Measurements from ENCODE around the gene SYTL2.

SYTL2 gene

DNA sequence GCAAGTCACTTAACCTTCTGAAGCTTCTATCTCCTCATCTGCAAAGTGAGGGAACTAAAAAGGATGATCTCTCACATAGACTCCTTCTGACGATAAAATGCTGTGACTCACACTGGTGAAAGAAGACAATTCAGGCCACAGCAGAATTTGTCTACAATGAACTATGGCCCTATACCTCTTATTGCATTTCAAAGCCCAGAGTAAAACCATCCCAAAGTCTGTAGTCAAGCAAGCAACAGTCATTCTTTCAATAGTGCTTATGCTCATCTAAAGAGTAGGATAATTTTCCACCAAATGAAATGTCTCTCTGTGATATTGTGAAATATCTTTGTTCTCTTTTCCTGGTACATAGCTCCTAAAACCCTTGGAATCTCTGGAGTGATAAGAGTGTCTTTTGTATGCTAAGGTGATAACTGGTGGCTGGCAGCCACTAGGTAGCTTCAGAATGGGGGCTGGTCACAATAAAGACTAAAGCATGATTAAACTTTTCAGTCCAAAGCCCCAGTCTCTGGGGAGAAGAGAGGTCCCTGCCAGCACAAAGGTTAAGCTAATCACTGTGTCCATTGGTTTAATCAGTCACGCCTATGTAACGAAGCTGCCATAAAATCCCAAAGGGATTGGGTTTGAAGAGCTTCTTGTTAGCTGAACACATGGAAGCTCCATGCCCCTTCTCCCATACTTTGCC, 30.8 kb downstream of the SYTL2 start:
- TF ChIP-seq, protein P1, sequence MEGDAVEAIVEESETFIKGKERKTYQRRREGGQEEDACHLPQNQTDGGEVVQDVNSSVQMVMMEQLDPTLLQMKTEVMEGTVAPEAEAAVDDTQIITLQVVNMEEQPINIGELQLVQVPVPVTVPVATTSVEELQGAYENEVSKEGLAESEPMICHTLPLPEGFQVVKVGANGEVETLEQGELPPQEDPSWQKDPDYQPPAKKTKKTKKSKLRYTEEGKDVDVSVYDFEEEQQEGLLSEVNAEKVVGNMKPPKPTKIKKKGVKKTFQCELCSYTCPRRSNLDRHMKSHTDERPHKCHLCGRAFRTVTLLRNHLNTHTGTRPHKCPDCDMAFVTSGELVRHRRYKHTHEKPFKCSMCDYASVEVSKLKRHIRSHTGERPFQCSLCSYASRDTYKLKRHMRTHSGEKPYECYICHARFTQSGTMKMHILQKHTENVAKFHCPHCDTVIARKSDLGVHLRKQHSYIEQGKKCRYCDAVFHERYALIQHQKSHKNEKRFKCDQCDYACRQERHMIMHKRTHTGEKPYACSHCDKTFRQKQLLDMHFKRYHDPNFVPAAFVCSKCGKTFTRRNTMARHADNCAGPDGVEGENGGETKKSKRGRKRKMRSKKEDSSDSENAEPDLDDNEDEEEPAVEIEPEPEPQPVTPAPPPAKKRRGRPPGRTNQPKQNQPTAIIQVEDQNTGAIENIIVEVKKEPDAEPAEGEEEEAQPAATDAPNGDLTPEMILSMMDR (IDR thresholded peaks at IDR 0.05), result no peak

DNA sequence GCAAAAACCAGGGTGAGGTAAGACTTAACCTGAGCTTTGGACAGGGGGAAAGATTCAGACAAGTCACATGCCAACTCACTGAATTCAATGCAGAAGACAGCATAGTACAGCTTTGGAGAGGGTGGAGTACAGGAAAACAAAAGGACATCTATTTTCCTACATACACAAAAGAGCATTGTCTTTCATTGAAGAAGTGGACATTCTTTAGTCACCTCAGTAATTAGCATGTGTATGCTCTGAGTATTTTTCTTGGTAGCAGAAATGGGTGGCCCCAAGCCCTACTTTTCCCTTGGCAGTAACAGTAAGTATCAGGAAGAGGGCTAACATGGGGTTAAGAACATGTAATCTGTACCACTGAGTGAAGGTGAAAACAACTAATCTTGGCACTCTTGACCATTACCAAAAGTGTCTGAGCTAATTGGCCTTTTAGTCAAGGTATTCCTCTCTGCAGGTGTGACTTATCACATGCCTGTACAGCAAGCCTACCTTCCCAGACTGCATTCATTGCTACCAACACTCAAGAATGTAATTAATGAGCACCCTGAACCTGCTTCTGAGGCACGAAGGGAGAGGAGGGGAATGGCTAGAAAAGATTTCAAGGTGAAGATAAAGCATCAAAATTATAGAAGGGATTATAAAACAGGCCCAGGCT, 33.9 kb downstream of the SYTL2 start:
- TF ChIP-seq, protein P1 (IDR thresholded peaks at IDR 0.05), result no peak

DNA sequence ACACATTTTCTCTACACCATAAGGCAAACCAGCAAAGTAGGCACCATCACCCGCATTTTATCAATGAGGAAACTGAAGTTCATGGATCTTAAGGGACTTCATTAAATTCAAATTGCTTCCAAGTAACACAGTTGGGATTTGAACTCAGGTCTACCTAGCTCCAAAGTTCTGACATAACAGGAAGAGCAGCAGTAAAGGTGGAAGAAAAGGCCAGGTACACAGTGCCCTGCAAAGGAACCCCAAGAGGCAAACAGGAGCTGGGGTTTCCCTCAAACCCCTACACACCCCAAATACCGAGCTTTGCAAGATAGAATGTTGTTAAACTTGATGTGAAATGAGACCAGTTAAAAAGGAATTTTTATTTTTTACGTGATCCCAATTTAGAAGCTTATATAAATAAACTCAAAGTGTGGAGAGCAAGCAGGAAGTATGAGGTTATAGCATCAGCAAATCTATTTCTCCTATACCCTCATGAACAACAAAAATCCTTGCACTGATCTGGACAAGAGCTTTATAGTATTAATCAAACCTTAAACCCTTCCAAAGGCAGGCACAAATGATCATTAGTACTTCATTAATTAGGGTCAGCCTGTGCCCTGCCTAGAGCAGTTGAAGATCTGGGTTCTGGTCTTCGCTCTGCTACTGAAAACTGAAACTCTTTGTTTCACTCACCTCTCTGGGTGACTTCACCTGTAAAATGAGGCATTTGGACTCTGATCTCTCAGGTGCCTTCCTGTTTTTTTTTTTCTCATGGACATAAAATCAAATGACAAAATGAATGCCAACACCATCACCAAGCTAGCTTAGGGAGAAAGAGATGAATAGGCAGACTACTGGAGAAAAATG, 36.5 kb downstream of the SYTL2 start:
- TF ChIP-seq, protein P1 (IDR thresholded peaks at IDR 0.05), result no peak

DNA sequence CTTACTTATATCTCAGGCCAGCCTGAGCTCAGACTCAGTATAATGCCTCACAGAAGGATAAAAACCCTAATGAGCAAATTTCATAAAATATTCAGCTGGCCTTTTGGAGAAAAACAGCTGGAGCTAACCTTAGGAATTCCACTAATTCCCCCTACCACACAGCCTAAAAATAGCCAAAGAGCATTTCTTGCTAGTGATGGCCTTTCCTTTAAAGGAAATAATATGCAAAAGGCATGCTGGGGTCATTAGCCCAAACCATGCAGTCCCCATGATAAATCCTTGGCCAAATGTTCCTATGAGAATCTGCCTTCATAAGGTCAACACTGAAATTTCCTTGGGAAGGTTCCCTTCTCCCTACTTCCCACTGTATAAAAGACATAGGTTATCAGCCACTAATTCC, 38.2 kb downstream of the SYTL2 start:
- TF ChIP-seq, protein P1 (IDR thresholded peaks at IDR 0.05), result no peak

DNA sequence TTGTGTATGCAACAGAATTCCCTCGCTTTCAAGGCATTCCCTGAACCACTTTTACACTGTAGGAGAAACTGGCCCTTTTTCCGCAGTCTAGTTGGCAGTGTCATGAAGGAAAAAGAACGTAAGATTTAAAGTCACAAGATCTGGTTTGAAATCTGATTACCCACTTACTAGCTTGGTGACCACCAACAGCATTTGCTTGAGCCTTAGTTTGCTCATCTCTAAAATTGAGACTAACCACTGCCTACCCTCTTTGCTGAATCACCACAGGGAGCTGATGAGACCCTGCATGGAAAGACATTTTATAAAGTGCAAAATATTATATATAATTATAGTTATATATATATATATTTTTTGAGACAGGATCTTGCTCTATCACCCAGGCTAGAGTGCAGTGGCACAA, 39.4 kb downstream of the SYTL2 start:
- TF ChIP-seq, protein P1 (IDR thresholded peaks at IDR 0.05), result no peak

DNA sequence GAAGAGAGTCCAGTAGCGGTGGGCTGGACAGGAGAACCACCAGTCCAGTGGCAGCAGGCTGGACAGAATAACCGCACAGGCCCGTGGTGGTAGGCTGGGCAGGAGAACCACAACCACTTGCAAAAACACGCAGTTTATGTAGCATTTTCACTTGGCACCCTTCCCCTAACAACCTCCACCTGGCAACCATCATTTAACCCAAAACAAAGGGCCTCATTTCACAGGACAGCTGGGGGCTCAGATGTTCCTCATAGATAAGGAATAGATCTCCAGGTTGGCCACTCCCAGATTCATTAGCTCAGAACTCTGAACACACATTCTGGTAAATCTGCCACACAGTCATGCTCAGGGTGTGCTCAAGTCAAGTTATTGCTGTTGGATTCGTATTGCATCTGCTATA, 41.2 kb downstream of the SYTL2 start:
- TF ChIP-seq, protein P1 (IDR thresholded peaks at IDR 0.05), result no peak

DNA sequence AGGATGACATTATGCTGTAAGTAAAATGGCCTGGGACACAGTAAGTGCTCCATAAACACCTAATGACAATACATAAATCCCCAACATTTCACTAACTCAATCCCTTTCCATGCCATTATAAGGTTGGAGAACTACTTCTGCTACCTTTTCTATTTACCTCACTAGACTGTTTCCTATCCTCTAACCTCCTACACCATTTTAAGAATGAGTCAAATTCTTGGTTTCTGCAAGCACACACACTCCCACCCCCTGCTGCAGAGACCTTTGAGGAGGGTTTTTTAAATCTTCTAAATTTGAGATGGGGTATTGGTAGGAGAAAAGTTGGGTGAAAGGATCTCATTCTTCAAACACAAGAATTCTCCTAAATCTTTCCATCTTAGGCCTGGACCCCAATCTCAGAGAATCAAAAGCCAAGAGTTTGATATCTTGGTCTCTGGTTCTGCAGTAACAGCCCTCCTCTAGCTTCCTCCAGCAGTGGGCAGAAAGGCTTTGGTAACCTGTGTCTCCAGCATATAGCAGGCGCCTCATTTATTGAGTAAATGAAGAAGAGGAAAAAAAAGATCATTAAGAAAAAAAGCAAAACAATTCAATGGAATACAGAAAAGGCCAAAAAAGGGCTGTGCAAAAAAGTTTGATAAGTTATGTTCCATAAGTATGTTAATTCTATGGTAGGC, 42.3 kb downstream of the SYTL2 start:
- TF ChIP-seq, protein P1 (IDR thresholded peaks at IDR 0.05), result no peak

All from LNCAP (cell line).